Smooth muscle cell (in vitro differentiated cells): Measurements from ENCODE around the gene TTC39B. TPM values are rescaled to one million over a fixed set of nuclear protein-coding genes. Genes with fewer than 3 reads are reported as not detected.

Experiments used
- DNase-seq: peaks from one replicate; lab custom pipeline; 2025; ENCODE audit not compliant: unreplicated experiment; lab: John Stamatoyannopoulos, UW
- H2AFZ ChIP-seq: fragments of 200-600 bp; sonication (generic); 2 replicates; pipeline ENCODE4 v1.6.0; 2016; ENCODE audit warnings: antibody characterized with exemption, low read depth, mild to moderate bottlenecking
- H3F3A ChIP-seq: fragments of 200-600 bp; sonication (generic); 2 replicates; pipeline ENCODE4 v1.6.0; 2017; ENCODE audit warnings: antibody characterized with exemption, low read depth
- H3K27ac ChIP-seq: fragments of 200-600 bp; sonication (generic); 2 replicates; pipeline ENCODE4 v1.5.1; 2016; ENCODE audit warnings: low read depth, mild to moderate bottlenecking
- H3K27me3 ChIP-seq: fragments of 200-600 bp; sonication (generic); 2 replicates; pipeline ENCODE4 v1.6.1; 2016; ENCODE audit warnings: low read depth, mild to moderate bottlenecking
- H3K36me3 ChIP-seq: fragments of 200-600 bp; sonication (generic); 2 replicates; pipeline ENCODE4 v1.5.1; 2016; ENCODE audit warnings: low read depth
- H3K4me1 ChIP-seq: fragments of 200-600 bp; sonication (generic); 2 replicates; pipeline ENCODE4 v1.5.1; 2016; ENCODE audit warnings: low read depth
- H3K4me2 ChIP-seq: fragments of 200-600 bp; sonication (generic); 2 replicates; pipeline ENCODE4 v1.6.0; 2016; ENCODE audit warnings: mild to moderate bottlenecking
- H3K4me3 ChIP-seq: fragments of 200-600 bp; sonication (generic); 2 replicates; pipeline ENCODE4 v1.5.1; 2016; ENCODE audit warnings: mild to moderate bottlenecking
- H3K79me2 ChIP-seq: fragments of 200-600 bp; sonication (generic); 2 replicates; pipeline ENCODE4 v1.6.0; 2016; ENCODE audit warnings: low read depth, mild to moderate bottlenecking
- H3K9ac ChIP-seq: fragments of 200-600 bp; sonication (generic); 2 replicates; pipeline ENCODE4 v1.6.0; 2016; ENCODE audit warnings: low read depth
- H3K9me3 ChIP-seq: fragments of 200-600 bp; sonication (generic); replicated peaks from 2 replicates; pipeline ENCODE4 v1.5.1; 2016; ENCODE audit warnings: low read depth
- H4K20me1 ChIP-seq: fragments of 200-600 bp; sonication (generic); 2 replicates; pipeline ENCODE4 v1.6.0; 2016; ENCODE audit warnings: low read depth
- WGBS: methylation state at CpG from one replicate; pipeline ENCODE4 v1.1.7; 2016; ENCODE audit warnings: low lambda C conversion rate; 5-methylcytosine and 5-hydroxymethylcytosine counted together
- polyA plus RNA-seq: library from polyadenylated mRNA; unstranded; fragments of >200 nt; fragmentation: Nextera tagmentation; extraction: Ambion mirVana; gene quantifications from 2 replicates; pipeline ENCODE4 v1.2.1, GENCODE V29; 2016
- total RNA-seq: library from RNA; depleted of rRNA; stranded (reverse); fragments of >200 nt; gene quantifications from 2 replicates; pipeline ENCODE4 v1.2.3, GENCODE V29; 2014
- TF ChIP-seq, protein P1 (sequence below): fragments of 200-600 bp; sonication (generic); IDR thresholded peaks from 2 replicates; pipeline ENCODE4 v1.5.1; 2017; ENCODE audit warnings: borderline replicate concordance, mild to moderate bottlenecking, antibody characterized with exemption; ENCODE audit not compliant: insufficient read depth, poor library complexity, severe bottlenecking

TTC39B gene
- total and polyA plus RNA-seq, 2 experiments from 2014 or later = 3.8 to 13.3 TPM

- Histone ChIP-seq H4K20me1 (no peaks in the 10 kb centered on the region), H3K4me3 (no peak overlapping the region), H3K4me2 (no peak overlapping the region), H3K27ac (no peak overlapping the region), H3F3A (no peaks in the 10 kb centered on the region), H2AFZ (no peak overlapping the region), H3K9ac (no peak overlapping the region), H3K27me3 (no peaks in the 10 kb centered on the region), H3K36me3 (no peaks in the 10 kb centered on the region), H3K9me3 (no peaks in the 10 kb centered on the region), H3K4me1 (no peaks in the 10 kb centered on the region), H3K79me2 (no peaks in the 10 kb centered on the region)
- DNase-seq = no peak
- TF ChIP-seq, protein P1, sequence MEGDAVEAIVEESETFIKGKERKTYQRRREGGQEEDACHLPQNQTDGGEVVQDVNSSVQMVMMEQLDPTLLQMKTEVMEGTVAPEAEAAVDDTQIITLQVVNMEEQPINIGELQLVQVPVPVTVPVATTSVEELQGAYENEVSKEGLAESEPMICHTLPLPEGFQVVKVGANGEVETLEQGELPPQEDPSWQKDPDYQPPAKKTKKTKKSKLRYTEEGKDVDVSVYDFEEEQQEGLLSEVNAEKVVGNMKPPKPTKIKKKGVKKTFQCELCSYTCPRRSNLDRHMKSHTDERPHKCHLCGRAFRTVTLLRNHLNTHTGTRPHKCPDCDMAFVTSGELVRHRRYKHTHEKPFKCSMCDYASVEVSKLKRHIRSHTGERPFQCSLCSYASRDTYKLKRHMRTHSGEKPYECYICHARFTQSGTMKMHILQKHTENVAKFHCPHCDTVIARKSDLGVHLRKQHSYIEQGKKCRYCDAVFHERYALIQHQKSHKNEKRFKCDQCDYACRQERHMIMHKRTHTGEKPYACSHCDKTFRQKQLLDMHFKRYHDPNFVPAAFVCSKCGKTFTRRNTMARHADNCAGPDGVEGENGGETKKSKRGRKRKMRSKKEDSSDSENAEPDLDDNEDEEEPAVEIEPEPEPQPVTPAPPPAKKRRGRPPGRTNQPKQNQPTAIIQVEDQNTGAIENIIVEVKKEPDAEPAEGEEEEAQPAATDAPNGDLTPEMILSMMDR = no peak
- 97% methylated on average over 1 of the region's 1 CpG for WGBS
Observed at GRCh38 chr9:15180124-15180523, 126.9 kb downstream of the TTC39B start.

DNA sequence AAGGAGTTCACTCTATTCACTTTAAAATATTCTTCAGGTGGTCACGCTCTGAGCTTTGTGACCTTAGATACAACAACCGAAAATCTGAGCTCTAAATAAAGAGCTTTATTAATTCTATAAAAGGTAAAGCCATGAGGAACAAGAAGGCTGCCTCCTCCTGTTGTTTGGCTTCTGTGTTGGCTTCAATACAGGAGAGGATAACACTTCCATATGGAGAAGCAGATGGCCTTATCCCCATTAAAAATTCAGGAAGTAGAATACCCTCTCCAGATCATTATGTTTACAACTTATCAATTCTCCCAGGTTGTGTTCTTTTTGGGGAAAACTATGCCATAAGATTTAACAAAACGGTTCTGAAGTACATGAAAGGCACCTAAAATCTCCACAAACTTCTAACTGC lies 128.4 kb downstream of the TTC39B start:
- TF ChIP-seq, protein P1 = no peak
- no peaks in the 10 kb centered on the region for H3K79me2 ChIP-seq
- peaks cover 5% of the 10 kb centered on the region for H3K36me3 ChIP-seq
- no peak overlapping the region for H2AFZ ChIP-seq
- H3K4me2 ChIP-seq = no peak overlapping the region
- H3K4me1 ChIP-seq = no peaks in the 10 kb centered on the region
- no peaks in the 10 kb centered on the region for H3K9me3 ChIP-seq
- no peak overlapping the region for H3K27ac ChIP-seq
- DNase-seq = no peak
- no peaks in the 10 kb centered on the region for H3F3A ChIP-seq
- H3K9ac ChIP-seq = no peak overlapping the region
- 96% methylated on average over 3 of the region's 3 CpGs for WGBS
- no peak overlapping the region for H3K4me3 ChIP-seq
- H3K27me3 ChIP-seq = no peaks in the 10 kb centered on the region
- no peaks in the 10 kb centered on the region for H4K20me1 ChIP-seq

GRCh38 chr9:15176836-15177235 lies 130.2 kb downstream of the TTC39B start:
- H3K9me3 ChIP-seq = no peaks in the 10 kb centered on the region
- no peaks in the 10 kb centered on the region for H3K4me1 ChIP-seq
- TF ChIP-seq, protein P1 = no peak
- no peaks in the 10 kb centered on the region for H4K20me1 ChIP-seq
- no peak overlapping the region for H2AFZ ChIP-seq
- H3K4me3 ChIP-seq = no peak overlapping the region
- H3F3A ChIP-seq = no peaks in the 10 kb centered on the region
- no peak for DNase-seq
- no peak overlapping the region for H3K27ac ChIP-seq
- peaks cover 5% of the 10 kb centered on the region for H3K36me3 ChIP-seq
- no peaks in the 10 kb centered on the region for H3K27me3 ChIP-seq
- H3K9ac ChIP-seq = no peak overlapping the region
- WGBS = 97% methylated on average over 1 of the region's 1 CpG
- no peak overlapping the region for H3K4me2 ChIP-seq
- no peaks in the 10 kb centered on the region for H3K79me2 ChIP-seq

DNA sequence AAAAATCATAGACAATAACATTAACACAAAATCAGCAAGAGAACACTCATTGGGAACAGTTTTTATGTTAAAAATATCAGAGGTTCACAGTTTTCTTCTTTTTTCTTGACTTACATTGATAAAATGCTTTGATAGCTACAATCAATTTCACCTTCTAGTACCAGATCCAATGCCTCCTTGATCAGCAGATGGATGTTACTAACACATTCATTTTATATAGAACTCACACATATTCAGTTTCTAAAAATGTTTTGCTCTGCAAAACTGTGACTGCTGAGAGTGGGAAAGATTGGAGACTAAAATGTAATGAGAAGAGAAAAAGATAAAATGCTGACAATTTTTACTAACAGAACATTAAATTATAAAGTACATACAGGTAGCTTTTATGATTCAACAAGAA lies 143.1 kb downstream of the TTC39B start:
- no peaks in the 10 kb centered on the region for H3K9me3 ChIP-seq
- no peak for DNase-seq
- H3K27me3 ChIP-seq = no peaks in the 10 kb centered on the region
- no peak overlapping the region for H3K4me2 ChIP-seq
- TF ChIP-seq, protein P1 = no peak
- H2AFZ ChIP-seq = no peak overlapping the region
- H3F3A ChIP-seq = no peaks in the 10 kb centered on the region
- no peaks in the 10 kb centered on the region for H4K20me1 ChIP-seq
- H3K27ac ChIP-seq = no peak overlapping the region
- no peak overlapping the region for H3K4me3 ChIP-seq
- no peaks in the 10 kb centered on the region for H3K4me1 ChIP-seq
- no peaks in the 10 kb centered on the region for H3K36me3 ChIP-seq
- H3K9ac ChIP-seq = no peak overlapping the region
- H3K79me2 ChIP-seq = no peaks in the 10 kb centered on the region
